ENCODE data around the gene ZSWIM9.
A peak's percentile ranks its signal among the peaks of the same experiment; 100 is the strongest.

ZSWIM9 gene

GRCh38 chr19:48169939-48170803 is at the start of gene ZSWIM9, which contains the start of gene LIG1:
ZSWIM9 (plus strand) TSS chr19:48170680; CDS start chr19:48171803, 1,123 bp downstream.
LIG1 (minus strand) TSS chr19:48170344; CDS start chr19:48165566, 4,778 bp downstream.
- peak; percentile 93 for DNase-seq

GRCh38 chr19:48121066-48121465 is 49.4 kb upstream of the ZSWIM9 start:
- DNase-seq = no peak

GRCh38 chr19:48121909-48122371 is 48.5 kb upstream of the ZSWIM9 start:
- no peak for DNase-seq

- DNase-seq = no peak
Measured at GRCh38 chr19:48122421-48122820, 48.1 kb upstream of the ZSWIM9 start.

- DNase-seq = no peak
Measured at GRCh38 chr19:48123907-48124651, 46.4 kb upstream of the ZSWIM9 start.

GRCh38 chr19:48127561-48127960 is 42.9 kb upstream of the ZSWIM9 start:
- no peak for DNase-seq

- no peak for DNase-seq
Measured at GRCh38 chr19:48133094-48133493, 37.4 kb upstream of the ZSWIM9 start.

- no peak for DNase-seq
Measured at GRCh38 chr19:48135411-48135810, 35.1 kb upstream of the ZSWIM9 start.

GRCh38 chr19:48136547-48136946 is 33.9 kb upstream of the ZSWIM9 start:
- no peak for DNase-seq

GRCh38 chr19:48137411-48137810 is 33.1 kb upstream of the ZSWIM9 start:
- no peak for DNase-seq

GRCh38 chr19:48139053-48139452 is 31.4 kb upstream of the ZSWIM9 start:
- DNase-seq = no peak

GRCh38 chr19:48147597-48148175 is 22.8 kb upstream of the ZSWIM9 start:
- DNase-seq = no peak

GRCh38 chr19:48148576-48148975 is 21.9 kb upstream of the ZSWIM9 start:
- DNase-seq = no peak

- no peak for DNase-seq
Measured at GRCh38 chr19:48149430-48149829, 21.1 kb upstream of the ZSWIM9 start.

- no peak for DNase-seq
Measured at GRCh38 chr19:48152551-48152950, 17.9 kb upstream of the ZSWIM9 start.

- DNase-seq = no peak
Measured at GRCh38 chr19:48154003-48154402, 16.5 kb upstream of the ZSWIM9 start.

- DNase-seq = no peak
Measured at GRCh38 chr19:48158210-48158790, 12.2 kb upstream of the ZSWIM9 start.

- no peak for DNase-seq
Measured at GRCh38 chr19:48168689-48169088, 1.8 kb upstream of the ZSWIM9 start.

GRCh38 chr19:48169578-48169938 is 922 bp upstream of the ZSWIM9 start:
- DNase-seq = peak; percentile 41

GRCh38 chr19:48170817-48171347 is 402 bp downstream of the ZSWIM9 start:
- DNase-seq = no peak

- no peak for DNase-seq
Measured at GRCh38 chr19:48171710-48172109, 1.2 kb downstream of the ZSWIM9 start.

- no peak for DNase-seq
Measured at GRCh38 chr19:48174445-48175030, 4.1 kb downstream of the ZSWIM9 start.
